GM23338 (cell line): ENCODE measurements around the gene MYOZ2.

Experiments used
- CREB1 ChIP-seq: fragments of 250-450 bp; sonication (Bioruptor Pico); IDR thresholded peaks from 2 replicates; pipeline ENCODE4 v1.5.0; 2020; ENCODE audit warnings: low read depth, mild to moderate bottlenecking, moderate library complexity
- EZH2 ChIP-seq: fragments of 200-600 bp; sonication (generic); IDR thresholded peaks from one replicate; pipeline ENCODE4 v1.8.0; 2017; ENCODE audit warnings: antibody characterized with exemption, mild to moderate bottlenecking, low read depth; ENCODE audit not compliant: unreplicated experiment
- EZH2phosphoT487 ChIP-seq: fragments of 200-600 bp; sonication (generic); IDR thresholded peaks from one replicate; pipeline ENCODE4 v1.8.1; 2018; ENCODE audit warnings: antibody characterized with exemption; ENCODE audit not compliant: unreplicated experiment
- JUNB ChIP-seq: IDR thresholded peaks from one replicate; pipeline ENCODE4 v1.6.1; 2016; ENCODE audit warnings: antibody characterized with exemption; ENCODE audit not compliant: unreplicated experiment
- NANOG ChIP-seq: IDR thresholded peaks from 2 replicates; pipeline ENCODE4 v1.6.1; 2016; ENCODE audit warnings: antibody characterized with exemption, borderline replicate concordance
- POLR2AphosphoS5 ChIP-seq: IDR thresholded peaks from 2 replicates; pipeline ENCODE4 v1.6.1; 2016; ENCODE audit warnings: antibody characterized with exemption, low read depth
- ZNF331 ChIP-seq: fragments of 250-450 bp; sonication (Bioruptor Pico); IDR thresholded peaks from 2 replicates; pipeline ENCODE4 v1.5.0; 2020; ENCODE audit warnings: low read depth, mild to moderate bottlenecking, moderate library complexity
- TF ChIP-seq, protein P1 (sequence below), 2 experiments: fragments of 200-600 bp in 1 of 2; sonication (generic) in 1 of 2; conservative IDR thresholded peaks; 2 replicates each; pipeline versions ENCODE4 v1.5.1 to v1.6.1; 2016 to 2017; ENCODE audit warnings: antibody characterized with exemption in 2 of 2, low read depth in 2 of 2, mild to moderate bottlenecking in 2 of 2, moderate library complexity in 1 of 2
- TF ChIP-seq, protein P2 (sequence below): IDR thresholded peaks from one replicate; pipeline ENCODE4 v1.6.1; 2018; ENCODE audit warnings: antibody characterized with exemption; ENCODE audit not compliant: unreplicated experiment
- TF ChIP-seq, protein P3 (sequence below): IDR thresholded peaks from 2 replicates; pipeline ENCODE4 v1.6.1; 2016; ENCODE audit warnings: antibody characterized with exemption

DNA sequence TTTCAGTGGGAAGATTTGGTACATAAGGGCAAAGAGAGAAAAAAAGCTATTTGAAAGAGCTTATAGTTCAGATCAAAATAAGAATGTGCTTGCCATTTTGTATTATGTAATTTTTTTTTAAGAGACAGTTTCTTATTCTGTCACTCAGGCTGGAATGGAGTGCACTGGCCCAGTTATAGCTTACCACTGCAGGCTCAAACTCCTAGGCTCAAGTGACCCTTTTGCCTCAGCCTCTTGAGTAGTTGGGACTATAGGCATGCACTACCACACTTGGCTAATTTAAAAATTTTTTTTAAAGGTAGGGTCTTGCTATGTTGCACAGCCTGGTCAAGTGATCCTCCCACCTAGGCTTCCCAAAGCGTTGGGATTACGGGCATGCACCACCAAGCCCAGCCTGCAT is 54.7 kb downstream of the MYOZ2 start:
- TF ChIP-seq, protein P1, sequence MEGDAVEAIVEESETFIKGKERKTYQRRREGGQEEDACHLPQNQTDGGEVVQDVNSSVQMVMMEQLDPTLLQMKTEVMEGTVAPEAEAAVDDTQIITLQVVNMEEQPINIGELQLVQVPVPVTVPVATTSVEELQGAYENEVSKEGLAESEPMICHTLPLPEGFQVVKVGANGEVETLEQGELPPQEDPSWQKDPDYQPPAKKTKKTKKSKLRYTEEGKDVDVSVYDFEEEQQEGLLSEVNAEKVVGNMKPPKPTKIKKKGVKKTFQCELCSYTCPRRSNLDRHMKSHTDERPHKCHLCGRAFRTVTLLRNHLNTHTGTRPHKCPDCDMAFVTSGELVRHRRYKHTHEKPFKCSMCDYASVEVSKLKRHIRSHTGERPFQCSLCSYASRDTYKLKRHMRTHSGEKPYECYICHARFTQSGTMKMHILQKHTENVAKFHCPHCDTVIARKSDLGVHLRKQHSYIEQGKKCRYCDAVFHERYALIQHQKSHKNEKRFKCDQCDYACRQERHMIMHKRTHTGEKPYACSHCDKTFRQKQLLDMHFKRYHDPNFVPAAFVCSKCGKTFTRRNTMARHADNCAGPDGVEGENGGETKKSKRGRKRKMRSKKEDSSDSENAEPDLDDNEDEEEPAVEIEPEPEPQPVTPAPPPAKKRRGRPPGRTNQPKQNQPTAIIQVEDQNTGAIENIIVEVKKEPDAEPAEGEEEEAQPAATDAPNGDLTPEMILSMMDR (conservative IDR thresholded peaks at IDR 0.05; ENCODE audit: low read depth in 2 of 2), result no peak
- TF ChIP-seq POLR2AphosphoS5, result no peak
- TF ChIP-seq EZH2, result no peak
- no peak for TF ChIP-seq CREB1 (CRISPR knock-in tag)
- TF ChIP-seq EZH2phosphoT487, result no peak
- TF ChIP-seq, protein P2, sequence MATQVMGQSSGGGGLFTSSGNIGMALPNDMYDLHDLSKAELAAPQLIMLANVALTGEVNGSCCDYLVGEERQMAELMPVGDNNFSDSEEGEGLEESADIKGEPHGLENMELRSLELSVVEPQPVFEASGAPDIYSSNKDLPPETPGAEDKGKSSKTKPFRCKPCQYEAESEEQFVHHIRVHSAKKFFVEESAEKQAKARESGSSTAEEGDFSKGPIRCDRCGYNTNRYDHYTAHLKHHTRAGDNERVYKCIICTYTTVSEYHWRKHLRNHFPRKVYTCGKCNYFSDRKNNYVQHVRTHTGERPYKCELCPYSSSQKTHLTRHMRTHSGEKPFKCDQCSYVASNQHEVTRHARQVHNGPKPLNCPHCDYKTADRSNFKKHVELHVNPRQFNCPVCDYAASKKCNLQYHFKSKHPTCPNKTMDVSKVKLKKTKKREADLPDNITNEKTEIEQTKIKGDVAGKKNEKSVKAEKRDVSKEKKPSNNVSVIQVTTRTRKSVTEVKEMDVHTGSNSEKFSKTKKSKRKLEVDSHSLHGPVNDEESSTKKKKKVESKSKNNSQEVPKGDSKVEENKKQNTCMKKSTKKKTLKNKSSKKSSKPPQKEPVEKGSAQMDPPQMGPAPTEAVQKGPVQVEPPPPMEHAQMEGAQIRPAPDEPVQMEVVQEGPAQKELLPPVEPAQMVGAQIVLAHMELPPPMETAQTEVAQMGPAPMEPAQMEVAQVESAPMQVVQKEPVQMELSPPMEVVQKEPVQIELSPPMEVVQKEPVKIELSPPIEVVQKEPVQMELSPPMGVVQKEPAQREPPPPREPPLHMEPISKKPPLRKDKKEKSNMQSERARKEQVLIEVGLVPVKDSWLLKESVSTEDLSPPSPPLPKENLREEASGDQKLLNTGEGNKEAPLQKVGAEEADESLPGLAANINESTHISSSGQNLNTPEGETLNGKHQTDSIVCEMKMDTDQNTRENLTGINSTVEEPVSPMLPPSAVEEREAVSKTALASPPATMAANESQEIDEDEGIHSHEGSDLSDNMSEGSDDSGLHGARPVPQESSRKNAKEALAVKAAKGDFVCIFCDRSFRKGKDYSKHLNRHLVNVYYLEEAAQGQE, result no peak
- TF ChIP-seq JUNB, result no peak
- TF ChIP-seq, protein P3, sequence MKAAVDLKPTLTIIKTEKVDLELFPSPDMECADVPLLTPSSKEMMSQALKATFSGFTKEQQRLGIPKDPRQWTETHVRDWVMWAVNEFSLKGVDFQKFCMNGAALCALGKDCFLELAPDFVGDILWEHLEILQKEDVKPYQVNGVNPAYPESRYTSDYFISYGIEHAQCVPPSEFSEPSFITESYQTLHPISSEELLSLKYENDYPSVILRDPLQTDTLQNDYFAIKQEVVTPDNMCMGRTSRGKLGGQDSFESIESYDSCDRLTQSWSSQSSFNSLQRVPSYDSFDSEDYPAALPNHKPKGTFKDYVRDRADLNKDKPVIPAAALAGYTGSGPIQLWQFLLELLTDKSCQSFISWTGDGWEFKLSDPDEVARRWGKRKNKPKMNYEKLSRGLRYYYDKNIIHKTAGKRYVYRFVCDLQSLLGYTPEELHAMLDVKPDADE, result no peak
- TF ChIP-seq NANOG, result no peak
- no peak for TF ChIP-seq ZNF331
